LNCaP clone FGC (cell line): ENCODE measurements around the gene ITGA2.

Experiments used
- DNase-seq: peaks from one replicate; pipeline ENCODE4 v3.0.0-alpha.2; 2011; ENCODE audit warnings: low read depth
- H3K4me3 ChIP-seq: 2 replicates; pipeline ENCODE4 v1.5.1; 2011; ENCODE audit warnings: mild to moderate bottlenecking, low read depth, low read length, control low read depth
- TF ChIP-seq, protein P1 (sequence below): IDR thresholded peaks from 2 replicates; pipeline ENCODE4 v1.5.1; 2012; ENCODE audit warnings: mild to moderate bottlenecking; ENCODE audit not compliant: control insufficient read depth, insufficient read depth; ENCODE audit errors: extremely low read depth

Gene ITGA2

DNA sequence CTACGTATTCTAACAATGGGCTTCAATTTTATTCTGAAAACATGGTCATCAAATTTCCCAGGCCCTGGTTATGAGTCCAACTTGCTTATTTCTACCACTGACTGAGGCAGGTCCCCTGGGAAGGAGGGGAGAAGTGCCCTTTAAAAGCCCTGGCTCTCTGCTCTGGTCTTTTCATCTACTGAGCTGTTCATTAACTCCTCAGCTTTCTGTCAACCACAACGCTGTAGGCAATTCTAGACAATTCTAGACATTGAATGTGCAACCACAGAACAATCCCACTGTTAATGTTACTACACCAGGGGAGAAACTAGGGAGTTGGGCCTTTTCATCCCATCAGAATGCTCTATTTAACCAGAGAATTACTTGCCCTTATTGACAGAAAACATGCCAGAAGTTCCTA is 110.4 kb downstream of the ITGA2 start:
- H3K4me3 ChIP-seq: no peak overlapping the region
- TF ChIP-seq, protein P1, sequence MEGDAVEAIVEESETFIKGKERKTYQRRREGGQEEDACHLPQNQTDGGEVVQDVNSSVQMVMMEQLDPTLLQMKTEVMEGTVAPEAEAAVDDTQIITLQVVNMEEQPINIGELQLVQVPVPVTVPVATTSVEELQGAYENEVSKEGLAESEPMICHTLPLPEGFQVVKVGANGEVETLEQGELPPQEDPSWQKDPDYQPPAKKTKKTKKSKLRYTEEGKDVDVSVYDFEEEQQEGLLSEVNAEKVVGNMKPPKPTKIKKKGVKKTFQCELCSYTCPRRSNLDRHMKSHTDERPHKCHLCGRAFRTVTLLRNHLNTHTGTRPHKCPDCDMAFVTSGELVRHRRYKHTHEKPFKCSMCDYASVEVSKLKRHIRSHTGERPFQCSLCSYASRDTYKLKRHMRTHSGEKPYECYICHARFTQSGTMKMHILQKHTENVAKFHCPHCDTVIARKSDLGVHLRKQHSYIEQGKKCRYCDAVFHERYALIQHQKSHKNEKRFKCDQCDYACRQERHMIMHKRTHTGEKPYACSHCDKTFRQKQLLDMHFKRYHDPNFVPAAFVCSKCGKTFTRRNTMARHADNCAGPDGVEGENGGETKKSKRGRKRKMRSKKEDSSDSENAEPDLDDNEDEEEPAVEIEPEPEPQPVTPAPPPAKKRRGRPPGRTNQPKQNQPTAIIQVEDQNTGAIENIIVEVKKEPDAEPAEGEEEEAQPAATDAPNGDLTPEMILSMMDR: no peak
- DNase-seq: no peak

DNA sequence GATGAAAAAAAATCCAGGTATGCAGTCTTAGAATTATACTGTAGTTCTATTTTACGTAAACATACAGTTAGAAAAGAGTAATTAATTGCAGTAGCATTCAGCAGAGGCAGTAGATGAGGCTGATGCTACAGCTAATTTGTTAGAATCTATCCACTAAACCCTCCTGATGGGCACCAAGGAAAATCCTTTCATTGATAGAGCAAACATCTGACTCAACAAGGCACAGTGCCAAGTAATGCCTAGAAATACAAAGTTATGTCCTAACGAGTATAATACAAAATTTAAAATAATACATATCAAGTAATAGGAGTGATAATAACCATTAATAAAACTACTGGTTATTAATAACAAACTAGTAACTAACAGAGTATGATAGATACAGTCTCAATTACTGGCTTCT is 111.5 kb downstream of the ITGA2 start:
- DNase-seq: no peak
- H3K4me3 ChIP-seq: no peak overlapping the region
- TF ChIP-seq, protein P1: no peak

DNA sequence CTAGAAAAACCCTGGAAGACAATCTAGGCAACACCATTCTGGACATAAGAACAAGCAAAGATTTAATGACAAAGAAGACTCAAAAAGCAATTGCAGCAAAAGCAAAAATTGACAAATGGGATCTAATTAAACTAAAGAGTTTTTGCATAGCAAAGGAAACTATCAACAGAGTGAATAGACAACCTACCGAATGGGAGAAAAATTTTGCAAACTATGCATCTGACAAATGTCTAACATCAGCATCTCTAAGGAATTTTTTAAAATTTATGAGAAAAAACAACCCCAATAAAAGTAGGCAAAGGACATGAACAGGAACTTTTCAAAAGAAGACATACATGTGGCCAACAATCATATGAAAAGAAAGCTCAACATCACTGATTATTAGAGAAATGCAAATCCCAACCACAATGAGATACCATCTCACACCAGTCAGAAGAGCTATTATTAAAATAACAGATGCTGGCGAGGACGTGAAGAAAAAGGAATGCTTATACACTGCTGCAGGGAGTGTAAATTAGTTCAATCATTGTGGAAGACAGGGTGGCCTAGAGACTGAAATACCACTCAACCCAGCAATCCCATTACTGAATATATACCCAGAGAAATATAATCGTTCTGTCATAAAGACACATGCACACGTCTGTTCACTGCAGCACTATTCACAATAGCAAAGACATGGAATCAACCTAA is 116.6 kb downstream of the ITGA2 start:
- TF ChIP-seq, protein P1: no peak
- no peak for DNase-seq
- no peak overlapping the region for H3K4me3 ChIP-seq

DNA sequence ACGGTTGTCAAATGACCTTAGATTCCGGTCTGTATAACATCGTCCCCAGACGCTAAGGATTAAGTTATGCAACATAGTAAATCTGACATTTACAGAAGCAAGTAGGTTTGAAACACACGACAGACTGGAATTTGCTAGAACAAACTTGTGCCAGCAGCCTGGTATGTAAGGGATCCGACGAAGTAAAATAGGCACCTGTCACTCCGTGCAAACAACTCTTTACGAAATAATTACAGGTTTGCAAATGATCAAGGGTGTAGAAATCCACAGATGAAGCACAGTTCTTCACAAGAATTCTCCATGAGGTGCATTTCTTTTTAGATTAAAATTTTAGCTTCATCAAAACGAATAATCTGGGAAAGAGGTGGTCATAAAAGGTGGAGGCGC is 119.9 kb downstream of the ITGA2 start:
- H3K4me3 ChIP-seq: peak overlapping the region; percentile 66
- peak; percentile 38 for DNase-seq

DNA sequence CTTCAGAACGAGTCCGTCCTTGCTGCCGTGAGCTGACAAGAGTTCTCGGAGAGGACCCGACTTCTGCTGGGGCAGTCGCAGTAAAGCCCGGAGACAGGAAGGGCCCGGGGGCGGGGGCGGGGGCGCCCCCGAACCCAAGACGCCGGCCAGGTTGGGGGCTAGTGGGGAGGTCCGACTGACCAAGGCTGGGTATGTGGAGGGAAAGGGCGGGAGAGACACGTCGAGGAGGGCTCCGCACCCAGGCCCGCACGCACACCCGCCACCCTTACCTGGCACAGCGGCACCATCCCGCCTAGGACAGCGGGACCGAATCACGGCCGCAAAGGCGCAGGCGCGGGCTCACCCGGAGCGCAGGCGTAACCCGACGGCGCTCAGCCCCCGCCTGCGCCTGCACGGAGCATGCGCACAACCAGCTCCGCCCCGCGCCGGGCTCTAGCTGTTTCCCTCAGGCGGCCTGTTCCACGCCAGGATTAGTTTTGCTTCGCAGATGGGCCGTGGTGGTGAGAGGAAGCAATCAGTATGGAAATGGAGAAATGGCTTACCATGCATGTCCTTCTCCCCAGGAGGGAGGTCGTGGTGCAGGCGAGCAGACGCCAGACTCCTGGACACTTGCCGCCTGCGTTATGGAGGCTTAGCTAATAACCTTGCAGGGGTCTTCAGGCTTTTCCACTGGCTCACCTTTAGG is 120.4 kb downstream of the ITGA2 start, which contains the start of gene MOCS2:
Gene MOCS2, minus strand, starts transcription at position 315 of the 685 bp plus-strand sequence. CDS start 2,583 bp downstream, outside the sequence.
- peak within 1 kb of the TSS; percentile 66 for H3K4me3 ChIP-seq

More for the DNA sequence above, 119.9 kb downstream of the ITGA2 start:
- TF ChIP-seq, protein P1: no peak

DNA sequence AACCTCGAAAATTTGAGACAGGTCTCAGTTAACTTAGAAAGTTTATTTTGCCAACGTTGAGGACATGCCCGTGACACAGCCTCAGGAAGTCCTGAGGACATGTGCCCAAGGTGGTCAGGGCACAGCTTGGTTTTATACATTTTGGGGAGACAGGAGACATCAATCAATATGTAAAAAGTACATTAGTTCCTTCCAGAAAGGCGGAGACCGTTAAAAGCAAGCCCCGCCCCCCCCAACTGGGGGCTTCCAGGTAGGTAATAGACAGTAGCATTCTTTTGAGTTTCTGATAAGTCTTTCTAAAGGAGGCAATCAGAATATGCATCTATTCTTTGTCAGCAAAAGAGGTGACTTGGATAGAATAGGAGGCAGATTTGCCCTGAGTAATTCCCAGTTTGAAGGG is 121.0 kb downstream of the ITGA2 start:
- peak overlapping the region; percentile 66 for H3K4me3 ChIP-seq
- TF ChIP-seq, protein P1: no peak
- no peak for DNase-seq

More for the DNA sequence above, 120.4 kb downstream of the ITGA2 start, which contains the start of gene MOCS2:
- TF ChIP-seq, protein P1: 0 out of 2 replicates have a peak, but pooled peaks have one; percentile 4
- DNase-seq: peak; percentile 70
